Hepatocyte (in vitro differentiated cells): ENCODE measurements around the gene CYP27B1.

Experiments used
- CTCF ChIP-seq: fragments of 200-600 bp; sonication (generic); IDR thresholded peaks from 2 replicates; pipeline ENCODE4 v1.5.1; 2016; ENCODE audit warnings: antibody characterized with exemption, mild to moderate bottlenecking; ENCODE audit not compliant: poor library complexity
- EZH2 ChIP-seq: fragments of 200-600 bp; sonication (generic); IDR thresholded peaks from 2 replicates; pipeline ENCODE4 v1.6.1; 2016; ENCODE audit warnings: antibody characterized with exemption, mild to moderate bottlenecking, borderline replicate concordance

GRCh38 chr12:57797933-57798332, 31.1 kb upstream of the CYP27B1 start:
- TF ChIP-seq CTCF (no peak), EZH2 (no peak)
